Measurements from ENCODE around the gene C12orf57. TPM values are rescaled to one million over a fixed set of nuclear protein-coding genes. Genes with fewer than 3 reads are reported as not detected.

Gene C12orf57
- polyA plus RNA-seq, 10 donors: 120 to 180 (median 152) TPM

GRCh38 chr12:6935371-6936193, 8.2 kb upstream of the C12orf57 start:
- DNase-seq: peak in 1 of 3 donors; percentile 63

DNA sequence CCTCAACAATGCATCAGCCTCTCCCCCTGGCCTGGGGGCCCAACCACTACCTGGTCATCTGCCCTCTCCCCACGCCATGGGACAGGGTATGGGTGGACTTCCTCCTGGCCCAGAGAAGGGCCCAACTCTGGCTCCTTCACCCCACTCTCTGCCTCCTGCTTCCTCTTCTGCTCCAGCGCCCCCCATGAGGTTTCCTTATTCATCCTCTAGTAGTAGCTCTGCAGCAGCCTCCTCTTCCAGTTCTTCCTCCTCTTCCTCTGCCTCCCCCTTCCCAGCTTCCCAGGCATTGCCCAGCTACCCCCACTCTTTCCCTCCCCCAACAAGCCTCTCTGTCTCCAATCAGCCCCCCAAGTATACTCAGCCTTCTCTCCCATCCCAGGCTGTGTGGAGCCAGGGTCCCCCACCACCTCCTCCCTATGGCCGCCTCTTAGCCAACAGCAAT, 7.6 kb upstream of the C12orf57 start:
- no peak for DNase-seq

- peak in 1 of 3 donors; percentile 81 for DNase-seq
Measured at GRCh38 chr12:6936636-6937480, 7.0 kb upstream of the C12orf57 start.

GRCh38 chr12:6937481-6938352, 6.1 kb upstream of the C12orf57 start:
- DNase-seq: peak; percentile 93 to 98 (median 97)

GRCh38 chr12:6938353-6939190, 5.2 kb upstream of the C12orf57 start:
- no peak for DNase-seq

- no peak for DNase-seq
Measured at GRCh38 chr12:6939191-6939540, 4.7 kb upstream of the C12orf57 start.

GRCh38 chr12:6941267-6941666, 2.6 kb upstream of the C12orf57 start:
- no peak for DNase-seq

- DNase-seq: no peak
Measured at GRCh38 chr12:6941782-6942181, 2.0 kb upstream of the C12orf57 start.

GRCh38 chr12:6942331-6942665, 1.5 kb upstream of the C12orf57 start:
- DNase-seq: no peak

DNA sequence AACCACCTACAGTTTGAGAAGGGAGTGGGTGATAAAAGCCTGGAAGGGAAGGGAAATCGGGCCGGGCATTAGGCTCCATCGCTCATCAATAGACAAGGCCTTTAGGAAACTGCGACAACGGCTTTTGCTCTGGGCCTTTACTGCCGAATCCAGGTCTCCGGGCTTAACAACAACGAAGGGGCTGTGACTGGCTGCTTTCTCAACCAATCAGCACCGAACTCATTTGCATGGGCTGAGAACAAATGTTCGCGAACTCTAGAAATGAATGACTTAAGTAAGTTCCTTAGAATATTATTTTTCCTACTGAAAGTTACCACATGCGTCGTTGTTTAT, 467 bp upstream of the C12orf57 start:
- peak; percentile 89 to 95 (median 92) for DNase-seq

DNA sequence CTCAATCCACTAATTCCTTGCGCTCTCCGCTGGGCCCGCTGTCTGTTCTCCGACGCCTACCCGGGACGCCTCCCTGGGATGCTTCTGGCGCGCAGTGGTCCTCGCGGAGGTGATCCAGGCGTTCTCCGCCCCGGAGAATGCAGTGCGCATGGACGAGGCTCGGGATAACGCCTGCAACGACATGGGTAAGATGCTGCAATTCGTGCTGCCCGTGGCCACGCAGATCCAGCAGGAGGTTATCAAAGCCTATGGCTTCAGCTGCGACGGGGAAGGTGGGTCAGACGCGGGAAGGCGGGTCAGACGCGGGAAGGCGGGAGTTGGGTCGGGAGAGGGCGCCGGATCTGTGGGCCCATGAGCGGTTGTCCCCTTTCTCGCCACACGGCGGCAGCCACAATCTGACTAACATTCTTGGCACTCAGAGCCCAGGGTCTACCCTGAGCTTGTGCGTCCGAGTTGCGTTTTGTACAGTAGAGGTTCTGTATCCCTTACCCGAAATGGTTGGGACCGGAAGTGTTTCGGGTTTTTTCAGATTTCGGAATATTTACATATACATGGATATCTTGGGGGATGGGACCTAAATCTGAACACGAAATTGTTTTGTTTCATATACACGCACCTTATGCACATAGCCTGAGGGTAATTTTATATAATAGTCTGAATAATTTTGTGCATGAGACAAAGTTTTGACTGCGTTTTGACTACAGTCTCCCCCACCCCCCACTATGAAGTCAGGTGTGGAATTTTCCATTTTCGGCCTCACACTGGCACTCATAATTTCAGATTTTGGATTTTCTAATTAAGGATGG, 762 bp downstream of the C12orf57 start:
- DNase-seq: peak; percentile 93 to 97 (median 94)

- no peak for DNase-seq
Measured at GRCh38 chr12:6945613-6946012, 1.8 kb downstream of the C12orf57 start.

GRCh38 chr12:6946033-6946919, 2.5 kb downstream of the C12orf57 start:
- no peak for DNase-seq

- no peak for DNase-seq
Measured at GRCh38 chr12:6946920-6947374, 3.1 kb downstream of the C12orf57 start.

GRCh38 chr12:6947615-6948014, 3.8 kb downstream of the C12orf57 start:
- DNase-seq: no peak

- no peak for DNase-seq
Measured at GRCh38 chr12:6948873-6949594, 5.2 kb downstream of the C12orf57 start.

DNA sequence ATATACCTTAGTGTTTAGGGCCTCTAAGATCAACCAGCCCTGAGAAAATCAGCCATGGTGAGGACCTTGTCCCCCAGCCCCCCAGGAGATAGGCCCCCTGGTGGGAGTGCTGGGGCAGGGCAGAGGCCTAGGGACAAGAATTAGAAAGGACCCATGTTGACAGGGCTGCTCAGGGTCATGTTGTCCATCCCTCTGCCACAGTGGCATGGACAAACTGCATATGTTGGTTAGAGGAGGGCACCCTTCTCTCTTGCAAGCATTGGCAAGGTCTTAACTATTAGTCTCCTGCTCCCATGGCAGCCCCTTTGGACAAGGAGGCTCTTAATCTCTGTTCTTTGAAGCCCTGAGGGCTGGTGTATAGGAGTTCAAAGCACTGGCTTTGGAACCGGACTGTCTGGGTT, 6.6 kb downstream of the C12orf57 start:
- no peak for DNase-seq

- no peak for DNase-seq
Measured at GRCh38 chr12:6950811-6951540, 7.2 kb downstream of the C12orf57 start, which contains the start of gene PTPN6. Gene PTPN6 (plus strand): TSS chr12:6951356. CDS start chr12:6951513, 157 bp downstream.

Measured in muscle of back (tissue), 11 donors.